22Rv1 (cell line): ENCODE results near the gene FAF1.
"Not testable (repeated sequence)": the region's sequence is repeated elsewhere in the genome, so short reads cannot be mapped to it uniquely, and the experiment has no call there.

Source experiments
- ZFX ChIP-seq: fragments of 450-650 bp; IDR thresholded peaks from 2 replicates; pipeline ENCODE4 v1.6.1; 2017; ENCODE audit warnings: antibody characterized with exemption, borderline replicate concordance
- TF ChIP-seq, protein P1 (sequence below): fragments of 450-650 bp; IDR thresholded peaks from 2 replicates; pipeline ENCODE4 v1.5.1; 2017; ENCODE audit warnings: mild to moderate bottlenecking

DNA sequence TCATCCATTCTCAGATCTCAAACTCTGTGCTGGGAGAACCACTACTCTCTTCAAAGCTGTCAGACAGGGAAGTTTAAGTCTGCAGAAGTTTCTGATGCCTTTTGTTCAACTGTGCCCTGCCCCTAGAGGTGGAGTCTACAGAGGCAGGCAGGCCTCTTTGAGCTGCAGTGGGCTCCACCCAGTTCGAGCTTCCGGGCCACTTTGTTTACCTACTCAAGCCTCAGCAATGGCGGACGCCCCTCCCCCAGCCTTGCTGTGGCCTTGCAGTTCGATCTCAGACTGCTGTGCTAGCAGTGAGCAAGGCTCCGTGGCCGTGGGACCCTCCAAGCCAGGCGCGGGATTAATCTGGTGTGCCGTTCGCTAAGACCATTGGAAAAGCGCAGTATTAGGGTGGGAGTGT is 49.7 kb downstream of the FAF1 start:
- TF ChIP-seq, protein P1, sequence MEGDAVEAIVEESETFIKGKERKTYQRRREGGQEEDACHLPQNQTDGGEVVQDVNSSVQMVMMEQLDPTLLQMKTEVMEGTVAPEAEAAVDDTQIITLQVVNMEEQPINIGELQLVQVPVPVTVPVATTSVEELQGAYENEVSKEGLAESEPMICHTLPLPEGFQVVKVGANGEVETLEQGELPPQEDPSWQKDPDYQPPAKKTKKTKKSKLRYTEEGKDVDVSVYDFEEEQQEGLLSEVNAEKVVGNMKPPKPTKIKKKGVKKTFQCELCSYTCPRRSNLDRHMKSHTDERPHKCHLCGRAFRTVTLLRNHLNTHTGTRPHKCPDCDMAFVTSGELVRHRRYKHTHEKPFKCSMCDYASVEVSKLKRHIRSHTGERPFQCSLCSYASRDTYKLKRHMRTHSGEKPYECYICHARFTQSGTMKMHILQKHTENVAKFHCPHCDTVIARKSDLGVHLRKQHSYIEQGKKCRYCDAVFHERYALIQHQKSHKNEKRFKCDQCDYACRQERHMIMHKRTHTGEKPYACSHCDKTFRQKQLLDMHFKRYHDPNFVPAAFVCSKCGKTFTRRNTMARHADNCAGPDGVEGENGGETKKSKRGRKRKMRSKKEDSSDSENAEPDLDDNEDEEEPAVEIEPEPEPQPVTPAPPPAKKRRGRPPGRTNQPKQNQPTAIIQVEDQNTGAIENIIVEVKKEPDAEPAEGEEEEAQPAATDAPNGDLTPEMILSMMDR = not testable (repeated sequence)
- TF ChIP-seq ZFX = not testable (repeated sequence)
